Measurements from ENCODE around the gene VDAC2. TPM values are rescaled to one million over a fixed set of nuclear protein-coding genes. Genes with fewer than 3 reads are reported as not detected.

VDAC2 gene
- total RNA-seq, 1 experiment from 2014 or later = 254 TPM

- Mint-ChIP-seq H3K4me1 (ENCODE audit: low read depth, unreplicated experiment) (peaks cover 62% of the 10 kb centered on the region), H3K27me3 (ENCODE audit: unreplicated experiment) (no peaks in the 10 kb centered on the region), H3K27ac (ENCODE audit: unreplicated experiment) (no peak overlapping the region), H3K9me3 (ENCODE audit: low read depth, unreplicated experiment) (no peaks in the 10 kb centered on the region), H3K4me3 (ENCODE audit: low read depth, unreplicated experiment) (no peak overlapping the region), H3K36me3 (ENCODE audit: insufficient read depth, unreplicated experiment) (peaks cover 89% of the 10 kb centered on the region)
- CTCF ChIA-PET = interaction anchor here (0.6 to 3.6 kb wide), 5 partner anchors 15 to 127 kb away, joined by 3 to 49 read pairs (median 6); no protein-coding TSS in a partner anchor
- TF ChIP-seq CTCF (IDR thresholded peaks at IDR 0.05; ENCODE audit: unreplicated experiment) = no peak
- BruUV-seq (replicated peaks) = no TSS peak
- intact Hi-C loops (cut with micrococcal nuclease; ENCODE audit: unreplicated experiment) = loop anchor here (1.0 to 10.0 kb wide), 3 partner anchors 42 to 965 kb away; no protein-coding TSS in a partner anchor
- DNase-seq = no peak
Observed at GRCh38 chr10:75229971-75230370, 19.4 kb downstream of the VDAC2 start.

GRCh38 chr10:75230600-75231038 is 20.0 kb downstream of the VDAC2 start:
- Mint-ChIP-seq H3K27me3 (ENCODE audit: unreplicated experiment) (no peaks in the 10 kb centered on the region), H3K4me3 (ENCODE audit: low read depth, unreplicated experiment) (no peak overlapping the region), H3K9me3 (ENCODE audit: low read depth, unreplicated experiment) (no peaks in the 10 kb centered on the region), H3K4me1 (ENCODE audit: low read depth, unreplicated experiment) (peaks cover 55% of the 10 kb centered on the region), H3K27ac (ENCODE audit: unreplicated experiment) (peak overlapping the region; percentile 25), H3K36me3 (ENCODE audit: insufficient read depth, unreplicated experiment) (peaks cover 95% of the 10 kb centered on the region)
- peak; percentile 93 for DNase-seq
- no TSS peak for BruUV-seq (replicated peaks)
- intact Hi-C loops (cut with micrococcal nuclease; ENCODE audit: unreplicated experiment) = loop anchor here (1.0 to 10.0 kb wide), 3 partner anchors 42 to 966 kb away; no protein-coding TSS in a partner anchor
- CTCF ChIA-PET = interaction anchor here (0.6 to 3.6 kb wide), 4 partner anchors 16 to 127 kb away, joined by 3 to 49 read pairs (median 6); no protein-coding TSS in a partner anchor
- TF ChIP-seq CTCF (IDR thresholded peaks at IDR 0.05; ENCODE audit: unreplicated experiment) = peak; percentile 93

- no peak for TF ChIP-seq CTCF (IDR thresholded peaks at IDR 0.05; ENCODE audit: unreplicated experiment)
- Mint-ChIP-seq H3K27ac (ENCODE audit: unreplicated experiment) (peak overlapping the region; percentile 54), H3K9me3 (ENCODE audit: low read depth, unreplicated experiment) (no peaks in the 10 kb centered on the region), H3K4me3 (ENCODE audit: low read depth, unreplicated experiment) (no peak overlapping the region), H3K27me3 (ENCODE audit: unreplicated experiment) (no peaks in the 10 kb centered on the region), H3K4me1 (ENCODE audit: low read depth, unreplicated experiment) (peaks cover 51% of the 10 kb centered on the region), H3K36me3 (ENCODE audit: insufficient read depth, unreplicated experiment) (peaks cover 88% of the 10 kb centered on the region)
- TSS peak; percentile 13 for BruUV-seq (replicated peaks)
- CTCF ChIA-PET = interaction anchor here (0.7 to 3.6 kb wide), 2 partner anchors 44 to 168 kb away, joined by 7 to 49 read pairs; no protein-coding TSS in a partner anchor
- DNase-seq = no peak
- intact Hi-C loops (cut with micrococcal nuclease; ENCODE audit: unreplicated experiment) = loop anchor here (2.0 to 10.0 kb wide), 2 partner anchors 119 to 967 kb away; no protein-coding TSS in a partner anchor
Observed at GRCh38 chr10:75231672-75232581, 21.3 kb downstream of the VDAC2 start.

GRCh38 chr10:75233444-75234016 is 22.9 kb downstream of the VDAC2 start:
- CTCF ChIA-PET = interaction anchor here (0.6 to 4.0 kb wide), 6 partner anchors 7 to 46 kb away, joined by 3 to 67 read pairs (median 6); no protein-coding TSS in a partner anchor
- peaks cover 43% of the 10 kb centered on the region for H3K4me1 Mint-ChIP-seq (ENCODE audit: low read depth, unreplicated experiment)
- H3K27ac Mint-ChIP-seq (ENCODE audit: unreplicated experiment) = peak overlapping the region; percentile 54
- intact Hi-C loops (cut with micrococcal nuclease; ENCODE audit: unreplicated experiment) = loop anchor here (10.0 kb wide), 1 partner anchor 969 kb away; no protein-coding TSS in a partner anchor
- H3K27me3 Mint-ChIP-seq (ENCODE audit: unreplicated experiment) = no peaks in the 10 kb centered on the region
- H3K4me3 Mint-ChIP-seq (ENCODE audit: low read depth, unreplicated experiment) = peak overlapping the region; percentile 76
- no peak for DNase-seq
- TF ChIP-seq CTCF (IDR thresholded peaks at IDR 0.05; ENCODE audit: unreplicated experiment) = no peak
- no peaks in the 10 kb centered on the region for H3K9me3 Mint-ChIP-seq (ENCODE audit: low read depth, unreplicated experiment)
- no TSS peak for BruUV-seq (replicated peaks)
- H3K36me3 Mint-ChIP-seq (ENCODE audit: insufficient read depth, unreplicated experiment) = peaks cover 74% of the 10 kb centered on the region

All from Calu3 (cell line).